ENCODE results near the gene CBARP. TPM values are rescaled to one million over a fixed set of nuclear protein-coding genes. Genes with fewer than 3 reads are reported as not detected.
"Not testable (repeated sequence)": the region's sequence is repeated elsewhere in the genome, so short reads cannot be mapped to it uniquely, and the experiment has no call there.

Gene CBARP
- total RNA-seq, 2 donors from 2014 or later = 0.38 to 0.58 TPM

GRCh38 chr19:1249990-1250436 lies 12.2 kb upstream of the CBARP start:
- Mint-ChIP-seq H3K36me3 (ENCODE audit: insufficient read depth in 2 of 2) (peaks cover 9 to 15% of the 10 kb centered on the region in 2 donors), H3K27me3 (ENCODE audit: low read depth) (no peaks in the 10 kb centered on the region)

DNA sequence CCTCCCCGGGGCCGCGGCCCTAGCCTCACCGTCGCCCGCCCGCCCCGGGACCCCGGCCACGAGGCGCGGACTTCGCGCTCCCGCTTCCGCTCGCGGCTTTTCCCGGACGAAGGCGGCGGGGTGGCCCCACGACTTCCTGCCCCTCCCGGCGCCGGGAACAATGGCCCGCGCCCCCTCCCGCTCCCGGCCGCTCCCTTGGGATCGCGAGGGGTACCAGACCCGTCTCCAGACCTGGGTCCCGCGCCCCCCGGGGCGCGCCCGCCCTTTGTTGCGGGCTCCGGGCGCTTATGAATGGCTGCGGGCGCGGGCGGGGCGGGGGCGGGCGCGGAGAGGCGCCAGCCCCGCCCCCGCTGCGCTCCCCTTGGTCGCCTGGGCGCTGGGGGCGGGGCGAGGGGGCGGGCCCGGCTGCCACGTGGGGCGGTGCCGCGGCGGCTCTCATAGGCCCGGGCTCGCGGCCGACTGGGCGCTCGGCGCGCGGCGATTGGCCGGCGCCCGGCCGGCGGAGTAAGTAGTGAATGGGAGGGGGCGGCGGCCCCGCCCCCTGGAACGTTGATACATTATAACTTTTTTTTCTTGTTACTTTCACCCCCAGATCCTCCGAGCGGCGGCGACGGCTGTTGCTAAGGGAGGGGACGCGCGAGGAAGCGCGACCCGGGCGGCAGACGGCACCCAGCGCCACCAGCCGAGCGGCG lies 11.6 kb upstream of the CBARP start:
- Mint-ChIP-seq H3K4me1 (ENCODE audit: low read depth) (peaks cover 12% of the 10 kb centered on the region), H3K36me3 (ENCODE audit: insufficient read depth in 2 of 2) (peaks cover 9 to 13% of the 10 kb centered on the region in 2 donors), H3K4me3 (peak overlapping the region; percentile 80 to 82), H3K27me3 (ENCODE audit: low read depth) (no peaks in the 10 kb centered on the region), H3K27ac (peak overlapping the region; percentile 94), H3K9me3 (no peaks in the 10 kb centered on the region)
- ATAC-seq (replicated peaks in 1 of 2) = peak; percentile 55
- peak; percentile 93 to 94 for DNase-seq

More at GRCh38 chr19:1249990-1250436, 12.2 kb upstream of the CBARP start:
- peak overlapping the region; percentile 94 for H3K27ac Mint-ChIP-seq
- no peak for DNase-seq
- H3K4me1 Mint-ChIP-seq (ENCODE audit: low read depth) = peaks cover 13% of the 10 kb centered on the region
- ATAC-seq (replicated peaks in 1 of 2) = no peak
- no peaks in the 10 kb centered on the region for H3K9me3 Mint-ChIP-seq
- H3K4me3 Mint-ChIP-seq = peak overlapping the region; percentile 80 to 82

DNA sequence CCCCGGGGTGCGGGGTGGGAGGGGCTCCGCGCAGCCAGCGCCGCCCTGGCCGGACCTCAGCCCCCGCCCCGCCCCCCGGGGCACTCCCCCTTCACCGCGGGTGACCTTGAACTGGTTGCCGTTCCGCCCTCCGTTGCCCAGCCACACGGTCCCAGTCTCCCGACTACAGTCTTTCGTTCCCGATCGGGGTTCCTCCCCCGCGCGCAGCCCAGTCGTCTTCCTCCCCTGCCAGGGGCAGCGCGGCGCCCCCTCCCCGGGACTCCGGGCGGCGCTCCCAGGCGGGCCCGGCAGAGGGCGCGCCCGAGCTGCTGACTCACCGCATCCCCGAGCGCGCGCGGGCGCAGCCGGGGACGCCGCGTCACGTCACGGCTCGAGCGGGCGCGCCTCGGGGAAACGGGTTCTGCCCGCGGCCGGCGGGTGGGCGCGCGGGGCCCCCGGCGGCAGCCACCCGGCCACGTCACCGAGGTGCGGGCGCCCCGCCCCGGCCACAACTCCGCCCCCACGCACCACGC lies 11.0 kb upstream of the CBARP start:
- peaks cover 9 to 13% of the 10 kb centered on the region in 2 donors for H3K36me3 Mint-ChIP-seq (ENCODE audit: insufficient read depth in 2 of 2)
- H3K9me3 Mint-ChIP-seq = no peaks in the 10 kb centered on the region
- H3K4me3 Mint-ChIP-seq = peak overlapping the region; percentile 77 to 81
- peaks cover 14% of the 10 kb centered on the region for H3K4me1 Mint-ChIP-seq (ENCODE audit: low read depth)
- peak; percentile 86 to 91 for DNase-seq
- peak; percentile 30 to 42 for ATAC-seq (replicated peaks in 1 of 2)
- H3K27me3 Mint-ChIP-seq (ENCODE audit: low read depth) = no peaks in the 10 kb centered on the region
- H3K27ac Mint-ChIP-seq = no peak overlapping the region

GRCh38 chr19:1248139-1248785 lies 10.5 kb upstream of the CBARP start, which contains the start of gene MIDN:
TSS of gene MIDN (plus strand) at chr19:1248583. CDS start at chr19:1250297, 1,714 bp downstream.
- H3K4me3 Mint-ChIP-seq = peak within 1 kb of the TSS; percentile 77 to 81
- peaks cover 8 to 10% of the 10 kb centered on the region in 2 donors for H3K36me3 Mint-ChIP-seq (ENCODE audit: insufficient read depth in 2 of 2)
- ATAC-seq (replicated peaks in 1 of 2) = peak; percentile 27 to 36
- no peaks in the 10 kb centered on the region for H3K9me3 Mint-ChIP-seq
- peaks cover 12% of the 10 kb centered on the region for H3K4me1 Mint-ChIP-seq (ENCODE audit: low read depth)
- H3K27me3 Mint-ChIP-seq (ENCODE audit: low read depth) = no peaks in the 10 kb centered on the region
- DNase-seq = peak; percentile 82 to 87
- peak within 1 kb of the TSS; percentile 81 for H3K27ac Mint-ChIP-seq

DNA sequence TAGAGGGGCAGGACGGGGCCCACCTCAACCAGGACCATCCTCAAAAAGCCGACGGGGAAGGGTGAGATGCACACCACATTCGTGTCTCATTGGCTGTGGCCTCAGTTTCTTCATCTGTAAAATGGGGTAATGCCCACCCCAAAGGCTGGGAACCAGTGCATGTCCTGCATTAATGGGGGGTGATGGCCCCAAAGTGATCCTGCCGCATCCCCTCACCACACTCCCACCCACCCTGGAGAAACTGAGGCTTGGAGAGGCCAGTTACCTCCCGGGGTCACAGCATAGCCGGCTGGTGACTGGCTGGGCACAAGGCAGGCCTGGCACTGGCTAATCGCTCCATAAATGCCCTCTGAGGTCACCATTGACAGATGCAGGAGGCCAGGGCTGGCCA lies 9.9 kb upstream of the CBARP start:
- H3K9me3 Mint-ChIP-seq = no peaks in the 10 kb centered on the region
- peaks cover 8 to 9% of the 10 kb centered on the region in 2 donors for H3K36me3 Mint-ChIP-seq (ENCODE audit: insufficient read depth in 2 of 2)
- H3K4me3 Mint-ChIP-seq = peak overlapping the region in 1 of 2 donors; percentile 60
- H3K4me1 Mint-ChIP-seq (ENCODE audit: low read depth) = peaks cover 15% of the 10 kb centered on the region
- no peaks in the 10 kb centered on the region for H3K27me3 Mint-ChIP-seq (ENCODE audit: low read depth)
- no peak overlapping the region for H3K27ac Mint-ChIP-seq
- ATAC-seq (replicated peaks in 1 of 2) = no peak
- DNase-seq = no peak

DNA sequence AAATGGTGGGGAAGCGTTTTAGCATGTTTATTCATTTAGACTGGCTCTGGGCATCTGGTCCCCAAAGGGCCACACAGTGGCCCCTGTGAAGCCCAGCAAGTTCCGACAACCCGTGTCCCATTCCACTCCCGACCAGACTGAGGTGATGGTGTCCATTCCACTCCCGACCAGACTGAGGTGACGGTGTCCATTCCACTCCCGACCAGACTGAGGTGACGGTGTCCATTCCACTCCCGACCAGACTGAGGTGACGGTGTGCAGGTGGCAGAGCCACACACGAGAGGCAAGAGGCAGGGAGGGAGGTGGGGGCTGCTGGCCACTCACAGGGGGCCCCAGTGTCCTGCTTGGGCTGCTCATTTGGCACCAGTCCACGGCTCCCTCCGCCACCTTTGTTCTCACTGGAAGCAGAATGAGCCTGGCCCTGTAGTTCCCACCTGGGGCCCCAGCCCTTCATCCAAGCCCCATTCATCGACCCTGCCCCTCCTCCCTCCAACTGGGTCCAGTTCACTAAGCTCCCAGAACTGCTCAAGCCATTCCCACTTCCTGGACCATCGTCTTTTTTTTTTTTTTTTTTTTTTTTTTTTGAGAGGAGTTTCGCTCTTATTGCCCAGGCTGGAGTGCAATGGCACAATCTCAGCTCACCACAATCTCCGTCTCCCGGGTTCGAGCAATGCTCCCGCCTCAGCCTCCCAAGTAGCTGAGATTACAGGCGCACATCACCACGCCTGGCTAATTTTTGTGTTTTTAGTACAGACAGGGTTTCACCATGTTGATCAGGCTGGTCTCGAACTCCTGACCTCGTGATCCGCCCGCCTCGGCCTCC lies 8.7 kb upstream of the CBARP start:
- H3K9me3 Mint-ChIP-seq; H3K36me3 Mint-ChIP-seq (ENCODE audit: insufficient read depth in 2 of 2); H3K4me3 Mint-ChIP-seq; DNase-seq; ATAC-seq (replicated peaks in 1 of 2); H3K27me3 Mint-ChIP-seq (ENCODE audit: low read depth); H3K27ac Mint-ChIP-seq: not testable (repeated sequence)
- peaks cover 23% of the 10 kb centered on the region for H3K4me1 Mint-ChIP-seq (ENCODE audit: low read depth)

DNA sequence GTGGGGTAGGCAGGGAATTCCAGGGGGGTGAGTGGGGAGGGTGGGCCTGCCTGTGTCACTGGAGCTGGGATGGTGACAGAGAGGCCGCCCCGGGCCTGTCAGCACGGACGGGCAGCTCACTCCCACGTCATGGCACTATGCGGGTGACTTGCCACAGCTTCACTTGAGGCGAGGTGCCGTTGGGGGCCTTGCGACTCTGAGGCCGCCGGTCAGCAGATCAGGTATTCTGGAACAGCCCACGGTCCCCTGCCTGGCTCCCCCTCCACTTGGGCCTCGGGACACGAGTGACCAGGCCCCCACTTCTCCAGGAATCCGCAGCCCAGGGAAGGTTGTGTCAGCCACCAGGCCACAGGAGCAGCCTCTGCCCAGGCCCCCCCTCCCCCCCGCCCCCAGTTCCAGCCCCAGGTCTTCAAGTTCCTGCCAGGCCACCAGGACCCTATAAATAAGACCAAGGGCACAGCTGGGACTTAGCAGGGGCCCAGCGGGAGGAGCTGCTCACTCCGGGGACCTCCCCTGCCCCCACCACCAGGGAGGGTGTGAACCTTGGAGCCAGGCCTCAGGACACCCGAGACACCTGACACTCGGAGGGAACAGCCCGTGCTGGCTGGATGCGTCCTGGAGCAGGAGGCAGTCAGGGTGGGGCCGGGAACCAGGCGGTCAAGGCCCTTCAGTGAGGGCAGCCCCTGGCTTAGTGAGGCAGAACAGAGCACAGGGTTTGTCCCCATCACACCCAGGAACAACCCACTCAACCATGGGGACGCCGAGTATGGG lies 7.9 kb upstream of the CBARP start:
- ATAC-seq (replicated peaks in 1 of 2) = no peak
- H3K4me1 Mint-ChIP-seq (ENCODE audit: low read depth) = peaks cover 31% of the 10 kb centered on the region
- no peak overlapping the region for H3K27ac Mint-ChIP-seq
- H3K4me3 Mint-ChIP-seq = no peak overlapping the region
- H3K27me3 Mint-ChIP-seq (ENCODE audit: low read depth) = no peaks in the 10 kb centered on the region
- no peaks in the 10 kb centered on the region for H3K9me3 Mint-ChIP-seq
- H3K36me3 Mint-ChIP-seq (ENCODE audit: insufficient read depth in 2 of 2) = peaks cover 2% of the 10 kb centered on the region in 2 donors
- no peak for DNase-seq

DNA sequence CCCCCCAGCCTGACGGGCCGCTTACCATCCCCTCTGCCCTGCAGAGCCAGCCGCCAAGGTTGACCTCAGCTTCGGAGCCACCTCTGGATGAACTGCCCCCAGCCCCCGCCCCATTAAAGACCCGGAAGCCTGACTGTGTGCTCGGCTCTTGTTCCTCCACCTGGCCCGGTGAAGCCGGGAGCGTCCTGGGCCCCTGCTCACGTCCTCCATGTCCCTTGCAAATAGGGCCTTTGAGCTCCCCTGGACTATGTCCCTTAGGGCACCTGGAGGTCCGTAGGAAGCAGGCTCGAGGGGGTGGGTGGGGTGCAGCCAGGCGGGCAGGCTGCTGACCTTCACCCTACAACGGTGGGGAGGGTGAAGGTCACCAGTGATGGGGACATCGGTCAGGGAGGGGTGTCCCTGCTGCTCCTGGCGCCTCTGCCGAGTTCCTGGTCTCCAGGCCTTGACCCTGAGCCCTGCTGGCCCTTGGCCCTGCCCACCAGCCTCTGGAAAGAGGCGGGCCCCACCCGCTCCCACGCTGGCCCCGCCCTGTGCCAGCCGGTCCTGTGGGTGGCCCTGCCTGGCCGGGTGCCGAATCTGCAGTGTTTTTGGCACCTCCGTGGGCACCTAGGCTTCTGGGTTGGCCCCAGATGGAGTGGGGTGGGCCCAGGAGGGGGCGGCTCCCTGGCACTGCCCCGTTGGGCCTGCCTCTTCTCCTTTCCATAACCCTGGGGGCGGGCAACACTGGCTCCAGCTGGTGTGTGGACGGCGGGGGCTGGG lies 7.1 kb upstream of the CBARP start:
- peaks cover 2% of the 10 kb centered on the region in 2 donors for H3K36me3 Mint-ChIP-seq (ENCODE audit: insufficient read depth in 2 of 2)
- peak in 1 of 2 donors; percentile 42 for DNase-seq
- H3K27ac Mint-ChIP-seq = peak overlapping the region; percentile 54
- H3K4me1 Mint-ChIP-seq (ENCODE audit: low read depth) = peaks cover 33% of the 10 kb centered on the region
- peak overlapping the region; percentile 75 to 79 for H3K4me3 Mint-ChIP-seq
- ATAC-seq (replicated peaks in 1 of 2) = no peak
- no peaks in the 10 kb centered on the region for H3K27me3 Mint-ChIP-seq (ENCODE audit: low read depth)
- H3K9me3 Mint-ChIP-seq = no peaks in the 10 kb centered on the region

GRCh38 chr19:1243768-1244692 lies 6.2 kb upstream of the CBARP start:
- H3K27ac Mint-ChIP-seq = peak overlapping the region; percentile 54
- peak overlapping the region; percentile 75 to 79 for H3K4me3 Mint-ChIP-seq
- H3K36me3 Mint-ChIP-seq (ENCODE audit: insufficient read depth in 2 of 2) = no peaks in the 10 kb centered on the region
- peaks cover 5% of the 10 kb centered on the region for H3K27me3 Mint-ChIP-seq (ENCODE audit: low read depth)
- H3K9me3 Mint-ChIP-seq = no peaks in the 10 kb centered on the region
- DNase-seq (peak; percentile 90 to 91), ATAC-seq (replicated peaks in 1 of 2) (peak; percentile 33 to 35)
- peaks cover 39% of the 10 kb centered on the region for H3K4me1 Mint-ChIP-seq (ENCODE audit: low read depth)

- peak; percentile 75 to 77 for ATAC-seq (replicated peaks in 1 of 2)
Observed at GRCh38 chr19:1241417-1242095, 3.8 kb upstream of the CBARP start, which contains the start of gene ATP5F1D. TSS of gene ATP5F1D (plus strand) at chr19:1241751. CDS start at chr19:1241851, 100 bp downstream.

More at GRCh38 chr19:1241417-1242095, 3.8 kb upstream of the CBARP start, which contains the start of gene ATP5F1D:
- Mint-ChIP-seq H3K36me3 (ENCODE audit: insufficient read depth in 2 of 2) (no peaks in the 10 kb centered on the region), H3K27ac (peak within 1 kb of the TSS; percentile 85), H3K27me3 (ENCODE audit: low read depth) (peaks cover 14% of the 10 kb centered on the region), H3K4me3 (peak within 1 kb of the TSS; percentile 79 to 90), H3K4me1 (ENCODE audit: low read depth) (peaks cover 49% of the 10 kb centered on the region), H3K9me3 (no peaks in the 10 kb centered on the region)
- DNase-seq = peak; percentile 95 to 96
